T follicular helper cell (primary cell): Measurements from ENCODE around the gene FAM25C.
"Not testable (repeated sequence)": the region's sequence is repeated elsewhere in the genome, so short reads cannot be mapped to it uniquely, and the experiment has no call there.

Source experiments
- DNase-seq: peaks from one replicate; pipeline ENCODE4 v3.0.0-alpha.2; 2020; ENCODE audit warnings: low read depth

Gene FAM25C

DNA sequence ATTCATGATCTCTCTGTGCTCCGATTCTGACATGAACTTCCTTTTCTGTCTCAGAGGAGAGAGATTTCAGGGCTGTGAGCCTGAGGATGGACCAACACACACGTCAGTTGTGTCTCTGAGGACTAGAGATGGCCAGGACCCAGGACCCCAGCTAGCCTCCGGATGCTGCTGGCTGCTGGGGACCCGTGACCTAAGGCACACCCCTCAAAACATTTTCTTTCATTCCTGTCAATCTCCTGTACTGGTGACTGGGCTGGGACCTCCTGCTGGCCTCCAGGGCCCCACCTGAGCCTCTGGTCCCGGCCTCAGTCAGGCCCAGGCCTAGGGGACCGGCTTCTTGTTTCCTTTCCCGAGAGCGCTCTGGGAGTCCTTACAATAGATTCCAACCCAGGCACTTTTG, 42.4 kb downstream of the FAM25C start:
- DNase-seq: not testable (repeated sequence)

GRCh38 chr10:47947424-47947823, 52.2 kb downstream of the FAM25C start:
- not testable (repeated sequence) for DNase-seq
